ENCODE data around the gene PITPNC1. TPM values are rescaled to one million over a fixed set of nuclear protein-coding genes. Genes with fewer than 3 reads are reported as not detected.

PITPNC1 gene
- total RNA-seq, 1 experiment from 2014 or later, result 40.1 TPM

DNA sequence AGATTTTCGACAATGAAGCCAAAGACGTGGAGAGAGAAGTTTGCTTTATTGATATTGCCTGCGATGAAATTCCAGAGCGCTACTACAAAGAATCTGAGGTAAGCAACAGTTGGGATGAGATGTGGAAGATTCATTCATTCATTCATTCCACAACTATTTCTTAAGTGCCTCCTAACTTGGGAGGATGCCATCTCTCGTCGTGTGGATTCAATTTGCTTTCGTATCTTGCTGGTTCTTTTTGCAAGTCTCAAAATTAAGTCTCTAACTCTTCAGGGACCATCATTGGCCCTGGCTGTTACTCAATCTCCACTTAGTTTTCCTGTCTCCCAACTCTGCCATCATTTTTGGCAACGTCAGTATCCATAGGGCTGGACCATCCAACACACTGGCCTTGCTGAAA is 255.1 kb downstream of the PITPNC1 start:
- TF ChIP-seq, protein P1, sequence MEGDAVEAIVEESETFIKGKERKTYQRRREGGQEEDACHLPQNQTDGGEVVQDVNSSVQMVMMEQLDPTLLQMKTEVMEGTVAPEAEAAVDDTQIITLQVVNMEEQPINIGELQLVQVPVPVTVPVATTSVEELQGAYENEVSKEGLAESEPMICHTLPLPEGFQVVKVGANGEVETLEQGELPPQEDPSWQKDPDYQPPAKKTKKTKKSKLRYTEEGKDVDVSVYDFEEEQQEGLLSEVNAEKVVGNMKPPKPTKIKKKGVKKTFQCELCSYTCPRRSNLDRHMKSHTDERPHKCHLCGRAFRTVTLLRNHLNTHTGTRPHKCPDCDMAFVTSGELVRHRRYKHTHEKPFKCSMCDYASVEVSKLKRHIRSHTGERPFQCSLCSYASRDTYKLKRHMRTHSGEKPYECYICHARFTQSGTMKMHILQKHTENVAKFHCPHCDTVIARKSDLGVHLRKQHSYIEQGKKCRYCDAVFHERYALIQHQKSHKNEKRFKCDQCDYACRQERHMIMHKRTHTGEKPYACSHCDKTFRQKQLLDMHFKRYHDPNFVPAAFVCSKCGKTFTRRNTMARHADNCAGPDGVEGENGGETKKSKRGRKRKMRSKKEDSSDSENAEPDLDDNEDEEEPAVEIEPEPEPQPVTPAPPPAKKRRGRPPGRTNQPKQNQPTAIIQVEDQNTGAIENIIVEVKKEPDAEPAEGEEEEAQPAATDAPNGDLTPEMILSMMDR (IDR thresholded peaks at IDR 0.05; ENCODE audit: unreplicated experiment), result no peak
- Mint-ChIP-seq H3K27me3 (ENCODE audit: insufficient read depth, unreplicated experiment) (no peaks in the 10 kb centered on the region), H3K4me1 (ENCODE audit: insufficient read depth, unreplicated experiment) (no peaks in the 10 kb centered on the region), H3K9me3 (ENCODE audit: unreplicated experiment) (no peaks in the 10 kb centered on the region), H3K36me3 (ENCODE audit: insufficient read depth, unreplicated experiment) (no peaks in the 10 kb centered on the region), H3K27ac (ENCODE audit: low read depth, unreplicated experiment) (no peak overlapping the region), H3K4me3 (ENCODE audit: unreplicated experiment) (no peak overlapping the region)
- ChIA-PET CTCF (no interaction called here), POLR2A (no interaction called here)
- no peak for DNase-seq (ENCODE audit: unreplicated experiment)
- intact Hi-C loops (cut with micrococcal nuclease), result no loop called here
- BruUV-seq (replicated peaks), result no TSS peak

DNA sequence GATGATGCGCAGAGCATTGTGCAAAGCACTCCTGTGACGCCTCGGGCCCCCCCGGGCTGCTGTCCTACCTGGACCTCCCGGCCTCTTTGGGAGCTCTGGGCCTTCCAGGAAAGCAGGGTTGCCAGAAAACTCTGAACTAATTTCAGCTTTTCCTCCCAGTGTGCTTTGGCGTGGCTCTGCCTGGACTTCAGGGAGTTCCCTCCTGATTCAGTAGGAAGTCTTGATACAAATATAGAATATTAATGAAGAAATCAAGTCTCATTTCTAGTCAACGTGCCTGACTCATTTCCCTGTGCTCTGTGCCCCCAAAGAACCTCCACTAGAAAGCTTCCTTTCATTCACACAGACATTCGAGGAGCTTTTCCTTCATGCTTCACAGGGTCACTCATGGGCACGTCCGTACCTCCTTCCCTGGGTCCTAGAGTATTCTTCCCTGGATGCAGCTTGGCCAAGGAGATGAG is 256.7 kb downstream of the PITPNC1 start:
- Mint-ChIP-seq H3K9me3 (ENCODE audit: unreplicated experiment) (no peaks in the 10 kb centered on the region), H3K27me3 (ENCODE audit: insufficient read depth, unreplicated experiment) (no peaks in the 10 kb centered on the region), H3K4me1 (ENCODE audit: insufficient read depth, unreplicated experiment) (peaks cover 13% of the 10 kb centered on the region), H3K27ac (ENCODE audit: low read depth, unreplicated experiment) (no peak overlapping the region), H3K4me3 (ENCODE audit: unreplicated experiment) (no peak overlapping the region), H3K36me3 (ENCODE audit: insufficient read depth, unreplicated experiment) (peaks cover 2% of the 10 kb centered on the region)
- no peak for DNase-seq (ENCODE audit: unreplicated experiment)
- BruUV-seq (replicated peaks), result no TSS peak
- POLR2A ChIA-PET, result no interaction called here
- CTCF ChIA-PET, result interaction anchor here (0.5 kb wide), 1 partner anchor 89 kb away, joined by 3 read pairs; no protein-coding TSS in a partner anchor
- TF ChIP-seq, protein P1 (IDR thresholded peaks at IDR 0.05; ENCODE audit: unreplicated experiment), result no peak
- intact Hi-C loops (cut with micrococcal nuclease), result no loop called here

DNA sequence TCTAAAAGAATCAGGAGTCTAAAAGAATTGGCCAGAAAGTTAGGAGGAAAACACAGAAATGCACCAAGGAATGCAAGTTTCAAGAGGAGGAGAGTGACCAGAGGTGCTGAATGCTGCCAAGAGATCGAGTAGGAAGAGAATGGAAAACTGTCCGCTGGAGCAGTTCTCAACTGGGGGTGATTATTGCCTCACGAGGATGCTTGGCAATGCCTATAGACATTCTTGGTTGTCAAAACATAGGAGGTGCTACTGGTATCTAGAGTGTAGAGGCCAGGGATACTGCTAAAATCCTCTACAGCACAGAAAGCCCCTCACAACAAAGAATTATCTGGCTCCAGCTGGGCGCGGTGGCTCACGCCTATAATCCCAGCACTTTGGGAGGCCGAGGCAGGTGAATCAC is 258.6 kb downstream of the PITPNC1 start:
- H3K27ac Mint-ChIP-seq (ENCODE audit: low read depth, unreplicated experiment), result no peak overlapping the region
- CTCF ChIA-PET, result no interaction called here
- BruUV-seq (replicated peaks), result no TSS peak
- intact Hi-C loops (cut with micrococcal nuclease), result no loop called here
- H3K27me3 Mint-ChIP-seq (ENCODE audit: insufficient read depth, unreplicated experiment), result no peaks in the 10 kb centered on the region
- no peaks in the 10 kb centered on the region for H3K9me3 Mint-ChIP-seq (ENCODE audit: unreplicated experiment)
- H3K36me3 Mint-ChIP-seq (ENCODE audit: insufficient read depth, unreplicated experiment), result peaks cover 6% of the 10 kb centered on the region
- TF ChIP-seq, protein P1 (IDR thresholded peaks at IDR 0.05; ENCODE audit: unreplicated experiment), result no peak
- POLR2A ChIA-PET, result no interaction called here
- H3K4me3 Mint-ChIP-seq (ENCODE audit: unreplicated experiment), result no peak overlapping the region
- no peak for DNase-seq (ENCODE audit: unreplicated experiment)
- H3K4me1 Mint-ChIP-seq (ENCODE audit: insufficient read depth, unreplicated experiment), result peaks cover 13% of the 10 kb centered on the region

DNA sequence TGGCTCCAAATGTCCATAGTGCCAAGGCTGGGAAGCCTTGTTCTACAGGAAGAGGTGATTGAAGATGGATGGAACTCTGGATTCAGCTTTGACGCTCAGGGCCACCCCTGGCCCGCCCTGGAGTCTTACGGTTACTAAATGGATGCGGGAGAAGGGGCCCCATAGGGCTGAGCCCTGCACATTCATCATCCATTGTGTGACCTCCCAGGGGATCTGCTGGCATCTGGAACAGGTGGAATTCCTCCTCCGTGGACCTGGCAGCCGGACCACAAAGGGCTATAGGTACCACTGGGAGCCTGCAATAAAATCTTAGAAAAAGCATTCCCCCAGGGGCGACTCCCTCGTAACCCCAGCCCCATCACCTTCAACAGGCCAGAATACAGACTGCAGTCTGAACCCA is 259.2 kb downstream of the PITPNC1 start:
- peaks cover 13% of the 10 kb centered on the region for H3K4me1 Mint-ChIP-seq (ENCODE audit: insufficient read depth, unreplicated experiment)
- no peak overlapping the region for H3K4me3 Mint-ChIP-seq (ENCODE audit: unreplicated experiment)
- CTCF ChIA-PET, result interaction anchor here (1.2 kb wide), 1 partner anchor 257 kb away, joined by 6 read pairs; no protein-coding TSS in a partner anchor
- no peaks in the 10 kb centered on the region for H3K27me3 Mint-ChIP-seq (ENCODE audit: insufficient read depth, unreplicated experiment)
- no TSS peak for BruUV-seq (replicated peaks)
- intact Hi-C loops (cut with micrococcal nuclease), result no loop called here
- H3K9me3 Mint-ChIP-seq (ENCODE audit: unreplicated experiment), result no peaks in the 10 kb centered on the region
- no peak for DNase-seq (ENCODE audit: unreplicated experiment)
- TF ChIP-seq, protein P1 (IDR thresholded peaks at IDR 0.05; ENCODE audit: unreplicated experiment), result no peak
- POLR2A ChIA-PET, result no interaction called here
- no peak overlapping the region for H3K27ac Mint-ChIP-seq (ENCODE audit: low read depth, unreplicated experiment)
- peaks cover 6% of the 10 kb centered on the region for H3K36me3 Mint-ChIP-seq (ENCODE audit: insufficient read depth, unreplicated experiment)

Data from MCF 10A (cell line).